B cell (primary cell): ENCODE data around the gene RHOG.

ENCODE experiments used
- EZH2 ChIP-seq: IDR thresholded peaks from 2 replicates; pipeline ENCODE4 v1.6.1; 2012; ENCODE audit warnings: borderline replicate concordance, low read depth, mild to moderate bottlenecking, moderate library complexity, low read length; ENCODE audit not compliant: insufficient read depth, poor library complexity, severe bottlenecking
- TF ChIP-seq, protein P1 (sequence below): fragments of 200-600 bp; IDR thresholded peaks from one replicate; pipeline ENCODE4 v1.8.0; 2022; ENCODE audit warnings: antibody characterized with exemption, mild to moderate bottlenecking

- TF ChIP-seq, protein P1, sequence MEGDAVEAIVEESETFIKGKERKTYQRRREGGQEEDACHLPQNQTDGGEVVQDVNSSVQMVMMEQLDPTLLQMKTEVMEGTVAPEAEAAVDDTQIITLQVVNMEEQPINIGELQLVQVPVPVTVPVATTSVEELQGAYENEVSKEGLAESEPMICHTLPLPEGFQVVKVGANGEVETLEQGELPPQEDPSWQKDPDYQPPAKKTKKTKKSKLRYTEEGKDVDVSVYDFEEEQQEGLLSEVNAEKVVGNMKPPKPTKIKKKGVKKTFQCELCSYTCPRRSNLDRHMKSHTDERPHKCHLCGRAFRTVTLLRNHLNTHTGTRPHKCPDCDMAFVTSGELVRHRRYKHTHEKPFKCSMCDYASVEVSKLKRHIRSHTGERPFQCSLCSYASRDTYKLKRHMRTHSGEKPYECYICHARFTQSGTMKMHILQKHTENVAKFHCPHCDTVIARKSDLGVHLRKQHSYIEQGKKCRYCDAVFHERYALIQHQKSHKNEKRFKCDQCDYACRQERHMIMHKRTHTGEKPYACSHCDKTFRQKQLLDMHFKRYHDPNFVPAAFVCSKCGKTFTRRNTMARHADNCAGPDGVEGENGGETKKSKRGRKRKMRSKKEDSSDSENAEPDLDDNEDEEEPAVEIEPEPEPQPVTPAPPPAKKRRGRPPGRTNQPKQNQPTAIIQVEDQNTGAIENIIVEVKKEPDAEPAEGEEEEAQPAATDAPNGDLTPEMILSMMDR = no peak
- TF ChIP-seq EZH2 = no peak
Measured at GRCh38 chr11:3873712-3874349, 33.1 kb upstream of the RHOG start.
